Heart left ventricle (tissue), 16 donors: ENCODE results near the gene KIT. TPM values are rescaled to one million over a fixed set of nuclear protein-coding genes. Genes with fewer than 3 reads are reported as not detected.
A peak's percentile ranks its signal among the peaks of the same experiment; 100 is the strongest.

Experiments used
- ATAC-seq, 4 donors: fragments of 200-7000 bp; cut with Tn5 transposase; one replicate each; pipeline ENCODE4 v1.9.1; 2020 to 2022; ENCODE audit warnings: moderate library complexity in 4 of 4, mild to moderate bottlenecking in 3 of 4, moderate number of reproducible peaks in 1 of 4
- DNase-seq, 5 donors: peaks; one replicate each; pipeline ENCODE4 v3.0.0-alpha.2; 2020
- H3K27ac ChIP-seq, 12 donors: fragments of 200-600 bp; sonication (generic) in 4 of 12; one replicate each; pipeline versions ENCODE4 v1.5.0 to v1.8.0; 2016 to 2022; ENCODE audit warnings: mild to moderate bottlenecking in 2 of 12
- H3K27me3 ChIP-seq, 9 donors: fragments of 200-600 bp; sonication (generic) in 2 of 9; one replicate each; pipeline versions ENCODE4 v1.5.1 to v1.8.0; 2016 to 2022; ENCODE audit warnings: mild to moderate bottlenecking in 3 of 9
- H3K36me3 ChIP-seq, 9 donors: fragments of 200-600 bp; sonication (generic) in 2 of 9; one replicate each; pipeline versions ENCODE4 v1.5.0 to v1.8.0; 2018 to 2022; ENCODE audit warnings: mild to moderate bottlenecking in 2 of 9
- H3K4me1 ChIP-seq, 12 donors: fragments of 200-600 bp; sonication (generic) in 4 of 12; one replicate each; pipeline versions ENCODE4 v1.5.0 to v1.8.0; 2016 to 2022; ENCODE audit warnings: mild to moderate bottlenecking in 3 of 12
- H3K4me3 ChIP-seq, 12 donors: fragments of 200-600 bp; sonication (generic) in 4 of 12; one replicate each; pipeline versions ENCODE4 v1.5.0 to v1.8.0; 2017 to 2022; ENCODE audit warnings: mild to moderate bottlenecking in 9 of 12, moderate library complexity in 4 of 12
- H3K9me3 ChIP-seq, 12 donors: fragments of 200-600 bp; sonication (generic) in 4 of 12; one replicate each; pipeline versions ENCODE4 v1.5.0 to v1.8.0; 2016 to 2022; ENCODE audit warnings: mild to moderate bottlenecking in 1 of 12
- CTCF ChIP-seq, 12 donors: fragments of 200-600 bp; sonication (generic) in 4 of 12; IDR thresholded peaks; one replicate each; pipeline versions ENCODE4 v1.5.0 to v1.8.0; 2018 to 2022; ENCODE audit warnings: antibody characterized with exemption in 12 of 12, mild to moderate bottlenecking in 5 of 12
- POLR2A ChIP-seq, 2 donors: fragments of 450-650 bp; IDR thresholded peaks; one replicate each; pipeline ENCODE4 v1.6.1; 2017; ENCODE audit warnings: antibody characterized with exemption in 2 of 2, mild to moderate bottlenecking in 2 of 2, moderate library complexity in 2 of 2
- WGBS, 4 donors: extraction: QIAGEN DNeasy Blood & Tissue Kit in 2 of 4; methylation state at CpG; one replicate each; pipeline versions ENCODE4 v1.1.5 to v1.1.7; 2013 to 2018; 5-methylcytosine and 5-hydroxymethylcytosine counted together
- intact Hi-C, 10 donors: fragments of 100-400 bp; cut with DNase I; formaldehyde crosslinking; loops; one replicate each; pipeline versions ENCODE4 v1.11.1 to v1.14.2; 2022
- polyA plus RNA-seq, 2 donors: library from polyadenylated mRNA; stranded (reverse); fragments of 200-250 nt; gene quantifications; one replicate each; pipeline ENCODE4 v1.2.3, GENCODE V29; 2013
- total RNA-seq, 9 donors: library from RNA; depleted of rRNA in 2 of 9; stranded (reverse); fragments of >200 nt in 2 of 9; fragmentation: NEBNext Ultra II Directional in 3 of 9; extraction: Animal tissue kit (Norgen Biotek cat#: 25700) in 3 of 9; gene quantifications; one replicate each; pipeline versions ENCODE4 v1.1.0 to v1.2.4, GENCODE V29; 2016 to 2023
- donor health status: ischemic (EF 13 %, LVEDD 7.1; RV severe dilation, severe dysfunction).
- donor health status: healthy with polysubstance abuse.
- donor health status: DM: no; HTN: yes; CAD: no.
- donor health status: DM: no; HTN: no; CAD: no.
- donor health status: ischemic (EF 25% LVEDD 6.9; RV normal size, moderate dysfunction).
- donor health status: ischemic (EF 25% LVEDD 5.7; RV mildly dilated, moderate dysfunction).
- donor health status: healthy.
- donor health status: DM: yes; HTN: yes; CAD: no.
- donor health status: ischemic (EF 35%, LVEDD 5.7; RV mildly dilated, moderate dysfunction).
- donor health status: nonischemic (EF 11% LVEDD 7.7; RV severe dilation, severe dysfunction).
- donor health status: DM: yes; HTN: yes; CAD: no.
- donor health status: PGD.
- donor health status: ischemic (EF 29% LVEDD 5.4; RV normal size, mild dysfunction).
- donor health status: nonischemic (EF 23%, LVEDD 6.1; RV moderate dilation, normal function).

KIT gene
- total and polyA plus RNA-seq, 11 donors, result 0.08 to 4.7 (median 1.7) TPM

- TF ChIP-seq CTCF (IDR thresholded peaks at IDR 0.05) (no peak), POLR2A (IDR thresholded peaks at IDR 0.05) (no peak)
- H3K27ac ChIP-seq, result peak overlapping the region in 11 of 12 donors; percentile 35 to 90 (median 85)
- intact Hi-C loops, result loop anchor here in 4 of 10 donors (5.0 to 10.0 kb wide), 4 partner anchors 109 to 613 kb away; partner anchors contain the start of gene TMEM165 (in 1 of the 4)
- 6 to 14% (median 10%) methylated on average over 12 to 14 of the region's 14 CpGs for WGBS, 4 donors
- peak; percentile 94 to 95 (median 94) for ATAC-seq
- peaks cover 0 to 57% (median 42%) of the 10 kb centered on the region in 12 donors for H3K4me1 ChIP-seq
- no peaks in the 10 kb centered on the region for H3K27me3 ChIP-seq
- H3K9me3 ChIP-seq, result no peaks in the 10 kb centered on the region
- peak; percentile 88 to 93 (median 88) for DNase-seq
- no peaks in the 10 kb centered on the region for H3K36me3 ChIP-seq
- H3K4me3 ChIP-seq, result peak overlapping the region in 5 of 12 donors; percentile 2 to 20 (median 12)
Observed at GRCh38 chr4:54784161-54784671, 126.5 kb downstream of the KIT start.
